BE2C (cell line): ENCODE measurements around the gene AMPD1.

Source experiments
- DNase-seq: peaks from one replicate; pipeline ENCODE4 v3.0.0-alpha.2; 2020
- H3K27me3 ChIP-seq: fragments of 250-450 bp; sonication (Bioruptor Pico); 2 replicates; pipeline ENCODE4 v1.5.1; 2020; ENCODE audit warnings: mild to moderate bottlenecking
- H3K36me3 ChIP-seq: fragments of 250-450 bp; sonication (Bioruptor Pico); 2 replicates; pipeline ENCODE4 v1.5.1; 2020; ENCODE audit warnings: mild to moderate bottlenecking
- H3K4me1 ChIP-seq: fragments of 250-450 bp; sonication (Bioruptor Pico); 2 replicates; pipeline ENCODE4 v1.5.1; 2020
- H3K4me3 ChIP-seq: 2 replicates; pipeline ENCODE4 v1.5.1; 2011; ENCODE audit warnings: low read depth, low read length
- H3K9me3 ChIP-seq: fragments of 250-450 bp; sonication (Bioruptor Pico); 2 replicates; pipeline ENCODE4 v1.5.1; 2020
- TF ChIP-seq, protein P1 (sequence below): IDR thresholded peaks from 2 replicates; pipeline ENCODE4 v1.5.1; 2012; ENCODE audit warnings: mild to moderate bottlenecking, low read depth, low read length

The AMPD1 gene

DNA sequence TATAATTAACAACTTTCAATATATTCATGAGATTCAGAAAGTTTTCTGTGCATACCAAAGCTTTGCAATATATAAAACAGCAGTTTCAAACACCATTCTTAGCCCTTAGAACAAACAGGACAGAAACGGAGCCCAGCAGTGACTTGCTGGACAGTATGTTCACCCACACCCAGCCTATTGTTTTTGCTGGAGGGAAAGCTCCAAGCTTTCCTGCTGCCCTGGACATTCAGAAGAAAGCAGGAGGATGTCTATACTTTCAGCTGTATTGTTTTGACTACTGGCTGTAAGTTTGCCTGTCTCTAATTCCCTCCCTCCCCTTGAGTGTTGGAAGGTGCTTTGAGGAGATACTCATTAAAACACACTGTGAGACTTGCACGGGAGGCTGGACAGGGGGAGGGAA lies 35.1 kb downstream of the AMPD1 start:
- TF ChIP-seq, protein P1, sequence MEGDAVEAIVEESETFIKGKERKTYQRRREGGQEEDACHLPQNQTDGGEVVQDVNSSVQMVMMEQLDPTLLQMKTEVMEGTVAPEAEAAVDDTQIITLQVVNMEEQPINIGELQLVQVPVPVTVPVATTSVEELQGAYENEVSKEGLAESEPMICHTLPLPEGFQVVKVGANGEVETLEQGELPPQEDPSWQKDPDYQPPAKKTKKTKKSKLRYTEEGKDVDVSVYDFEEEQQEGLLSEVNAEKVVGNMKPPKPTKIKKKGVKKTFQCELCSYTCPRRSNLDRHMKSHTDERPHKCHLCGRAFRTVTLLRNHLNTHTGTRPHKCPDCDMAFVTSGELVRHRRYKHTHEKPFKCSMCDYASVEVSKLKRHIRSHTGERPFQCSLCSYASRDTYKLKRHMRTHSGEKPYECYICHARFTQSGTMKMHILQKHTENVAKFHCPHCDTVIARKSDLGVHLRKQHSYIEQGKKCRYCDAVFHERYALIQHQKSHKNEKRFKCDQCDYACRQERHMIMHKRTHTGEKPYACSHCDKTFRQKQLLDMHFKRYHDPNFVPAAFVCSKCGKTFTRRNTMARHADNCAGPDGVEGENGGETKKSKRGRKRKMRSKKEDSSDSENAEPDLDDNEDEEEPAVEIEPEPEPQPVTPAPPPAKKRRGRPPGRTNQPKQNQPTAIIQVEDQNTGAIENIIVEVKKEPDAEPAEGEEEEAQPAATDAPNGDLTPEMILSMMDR: no peak
- Histone ChIP-seq H3K27me3 (peaks cover 27% of the 10 kb centered on the region), H3K4me1 (no peaks in the 10 kb centered on the region), H3K4me3 (no peak overlapping the region), H3K9me3 (no peaks in the 10 kb centered on the region), H3K36me3 (no peaks in the 10 kb centered on the region)
- no peak for DNase-seq

DNA sequence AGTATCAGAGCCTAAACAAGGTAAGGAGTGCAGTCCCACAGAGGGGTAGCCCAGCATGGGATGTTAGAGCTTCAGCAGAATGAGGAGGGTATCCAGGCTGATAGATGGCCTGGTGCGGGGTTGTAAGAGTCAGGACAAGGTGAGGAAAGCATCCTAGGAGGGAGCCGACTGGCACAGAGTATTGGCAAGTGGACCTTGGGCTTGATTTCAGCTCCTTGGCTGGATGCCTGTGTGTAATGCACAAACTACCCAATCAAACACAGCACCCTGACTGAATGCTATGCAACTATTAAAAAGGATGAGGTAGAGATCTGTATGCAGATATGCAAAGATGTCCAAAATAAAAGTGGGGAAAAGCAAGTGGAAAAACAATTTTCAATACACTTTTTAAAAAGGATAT lies 43.5 kb downstream of the AMPD1 start:
- Histone ChIP-seq H3K27me3 (peaks cover 4% of the 10 kb centered on the region; the same call in 1 of the 2 replicates), H3K4me1 (no peaks in the 10 kb centered on the region), H3K9me3 (no peaks in the 10 kb centered on the region), H3K4me3 (no peak overlapping the region), H3K36me3 (no peaks in the 10 kb centered on the region)
- TF ChIP-seq, protein P1: no peak
- DNase-seq: no peak

DNA sequence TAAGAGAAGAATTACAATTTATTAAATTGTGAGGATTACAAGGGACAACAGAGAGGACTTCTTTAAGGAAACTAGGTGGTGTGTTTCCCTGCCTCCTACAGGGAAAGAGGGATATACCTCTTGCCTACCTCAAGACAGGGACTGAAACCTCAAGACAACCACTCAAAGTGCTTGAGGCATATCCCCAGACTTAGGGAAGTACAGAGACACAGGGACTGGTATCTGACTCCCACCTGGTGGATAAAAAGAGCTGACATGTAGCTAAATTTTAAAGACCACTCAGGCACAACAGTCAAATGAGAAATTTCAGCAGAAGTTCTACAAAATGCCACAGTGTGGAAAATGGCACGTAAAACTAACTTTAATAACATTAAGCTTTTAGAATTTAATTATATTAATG lies 46.8 kb downstream of the AMPD1 start:
- H3K36me3 ChIP-seq: no peaks in the 10 kb centered on the region
- DNase-seq: no peak
- no peaks in the 10 kb centered on the region for H3K9me3 ChIP-seq
- H3K4me3 ChIP-seq: no peak overlapping the region
- no peaks in the 10 kb centered on the region for H3K4me1 ChIP-seq
- TF ChIP-seq, protein P1: no peak
- peaks cover 4% of the 10 kb centered on the region for H3K27me3 ChIP-seq

DNA sequence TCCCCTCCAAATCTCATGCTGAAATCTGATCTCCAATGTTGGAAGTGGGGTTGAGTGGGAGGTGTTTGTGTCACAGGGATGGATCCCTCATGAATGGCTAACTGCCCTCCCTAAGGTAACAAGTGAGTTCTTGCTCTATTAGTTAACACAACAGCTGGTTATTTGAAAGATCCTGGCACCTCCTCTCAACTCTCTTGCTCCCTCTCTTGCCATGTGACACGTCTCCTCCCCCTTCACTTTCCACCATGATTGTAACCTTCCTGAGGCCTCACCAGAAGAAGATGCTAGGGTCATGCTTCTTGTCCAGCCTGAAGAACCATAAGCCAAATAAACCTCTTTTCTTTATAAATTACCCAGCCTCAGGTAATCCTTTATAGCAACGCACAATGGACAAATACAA lies 54.0 kb downstream of the AMPD1 start:
- no peaks in the 10 kb centered on the region for H3K4me1 ChIP-seq
- H3K27me3 ChIP-seq: peaks cover 13% of the 10 kb centered on the region
- no peaks in the 10 kb centered on the region for H3K36me3 ChIP-seq
- no peak overlapping the region for H3K4me3 ChIP-seq
- TF ChIP-seq, protein P1: no peak
- H3K9me3 ChIP-seq: no peaks in the 10 kb centered on the region
- DNase-seq: no peak

DNA sequence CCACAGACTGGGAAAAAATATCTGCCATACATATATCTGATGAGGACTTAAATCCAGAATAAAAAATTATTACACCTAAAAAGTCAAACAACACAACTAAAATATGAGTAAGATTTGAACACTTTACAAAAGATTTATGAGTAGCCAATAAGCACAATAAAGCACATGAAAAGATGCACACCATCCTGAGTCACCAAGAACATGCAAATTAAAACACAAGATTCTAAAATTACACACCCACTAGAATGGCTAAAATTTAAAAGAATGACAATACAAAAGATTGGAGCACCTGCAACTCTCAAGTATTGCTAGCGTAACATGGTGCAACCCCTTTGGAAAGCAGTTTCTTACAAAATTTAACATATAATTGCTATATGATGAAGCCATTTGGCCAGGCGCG lies 56.4 kb downstream of the AMPD1 start:
- TF ChIP-seq, protein P1: no peak
- Histone ChIP-seq H3K36me3 (no peaks in the 10 kb centered on the region), H3K9me3 (no peaks in the 10 kb centered on the region), H3K27me3 (peaks cover 14% of the 10 kb centered on the region), H3K4me3 (no peak overlapping the region), H3K4me1 (no peaks in the 10 kb centered on the region)
- no peak for DNase-seq

DNA sequence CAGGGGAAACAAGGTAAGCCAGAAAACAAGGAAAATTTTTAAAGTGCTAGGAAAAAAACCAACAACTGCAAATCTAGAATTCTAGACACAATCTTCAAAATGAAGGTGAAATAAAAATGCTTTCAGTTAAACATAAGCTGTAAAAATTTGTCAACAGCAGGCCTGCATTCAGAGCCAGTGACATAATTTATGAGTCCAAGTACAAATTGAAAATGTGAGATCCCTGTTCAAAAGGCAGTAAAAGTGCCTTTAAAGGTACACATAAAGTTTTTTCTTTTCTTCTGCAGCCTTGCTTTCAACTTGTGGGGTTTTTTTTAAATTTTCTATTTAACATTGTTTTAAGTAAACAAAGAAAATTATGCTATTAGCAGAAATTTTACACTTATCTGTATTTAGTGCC lies 62.9 kb downstream of the AMPD1 start:
- H3K4me1 ChIP-seq: no peaks in the 10 kb centered on the region
- DNase-seq: no peak
- H3K36me3 ChIP-seq: no peaks in the 10 kb centered on the region
- peaks cover 10% of the 10 kb centered on the region for H3K27me3 ChIP-seq
- TF ChIP-seq, protein P1: no peak
- H3K4me3 ChIP-seq: no peak overlapping the region
- H3K9me3 ChIP-seq: no peaks in the 10 kb centered on the region
